Astrocyte of the spinal cord (primary cell): ENCODE measurements around the gene ARSB.

Source experiments
- DNase-seq: peaks from one replicate; pipeline ENCODE4 v3.0.0; 2011; ENCODE audit warnings: low read depth, low spot score
- H3K4me3 ChIP-seq: 2 replicates; pipeline ENCODE4 v1.5.1; 2011; ENCODE audit warnings: low read depth, mild to moderate bottlenecking, low read length, moderate library complexity
- in situ Hi-C: cut with HindIII; loops from 2 replicates; pipeline ENCODE4 v1.10.0; 2017; ENCODE audit warnings: low sequenced_read_pairs
- TF ChIP-seq, protein P1 (sequence below): IDR thresholded peaks from 2 replicates; pipeline ENCODE4 v1.5.1; 2012; ENCODE audit warnings: low read depth, mild to moderate bottlenecking, low read length, inconsistent platforms

ARSB gene

DNA sequence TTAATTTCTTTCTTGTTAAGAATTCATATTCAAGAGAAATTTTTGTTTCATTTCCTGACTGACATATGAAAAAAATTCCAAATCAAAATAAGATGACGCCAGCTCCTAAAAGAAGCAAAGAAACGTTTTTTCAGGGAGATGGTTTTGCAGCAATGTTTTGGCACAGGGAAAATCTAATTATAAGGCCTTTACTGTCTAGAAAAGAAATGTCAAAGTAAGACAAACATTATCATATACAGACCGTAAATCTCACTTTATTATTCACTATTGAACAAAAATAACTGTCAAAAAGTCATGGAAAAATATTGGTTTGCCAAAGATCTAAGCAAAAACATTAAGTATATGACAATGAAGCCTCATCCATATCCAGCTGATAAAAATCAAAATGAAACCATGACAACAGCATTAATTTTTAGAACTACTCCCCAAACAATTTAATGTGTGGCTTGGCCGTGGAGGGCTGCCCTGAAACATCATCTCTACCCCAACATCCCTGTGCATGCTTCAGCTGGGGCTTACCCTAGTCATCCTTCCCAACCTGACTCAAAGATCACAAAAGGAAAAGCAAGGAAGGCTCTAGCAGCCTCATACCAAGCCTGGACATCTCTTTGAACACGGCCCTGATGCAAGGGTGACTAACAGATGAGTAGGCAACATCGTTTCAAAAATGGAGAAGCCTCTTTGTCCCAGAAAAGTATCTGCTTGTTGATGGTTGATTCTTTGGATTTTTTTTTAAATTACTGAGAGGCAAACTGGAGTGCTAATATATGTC lies 95.6 kb downstream of the ARSB start:
- DNase-seq, result peak; percentile 40
- in situ Hi-C loops, result no loop called here
- TF ChIP-seq, protein P1, sequence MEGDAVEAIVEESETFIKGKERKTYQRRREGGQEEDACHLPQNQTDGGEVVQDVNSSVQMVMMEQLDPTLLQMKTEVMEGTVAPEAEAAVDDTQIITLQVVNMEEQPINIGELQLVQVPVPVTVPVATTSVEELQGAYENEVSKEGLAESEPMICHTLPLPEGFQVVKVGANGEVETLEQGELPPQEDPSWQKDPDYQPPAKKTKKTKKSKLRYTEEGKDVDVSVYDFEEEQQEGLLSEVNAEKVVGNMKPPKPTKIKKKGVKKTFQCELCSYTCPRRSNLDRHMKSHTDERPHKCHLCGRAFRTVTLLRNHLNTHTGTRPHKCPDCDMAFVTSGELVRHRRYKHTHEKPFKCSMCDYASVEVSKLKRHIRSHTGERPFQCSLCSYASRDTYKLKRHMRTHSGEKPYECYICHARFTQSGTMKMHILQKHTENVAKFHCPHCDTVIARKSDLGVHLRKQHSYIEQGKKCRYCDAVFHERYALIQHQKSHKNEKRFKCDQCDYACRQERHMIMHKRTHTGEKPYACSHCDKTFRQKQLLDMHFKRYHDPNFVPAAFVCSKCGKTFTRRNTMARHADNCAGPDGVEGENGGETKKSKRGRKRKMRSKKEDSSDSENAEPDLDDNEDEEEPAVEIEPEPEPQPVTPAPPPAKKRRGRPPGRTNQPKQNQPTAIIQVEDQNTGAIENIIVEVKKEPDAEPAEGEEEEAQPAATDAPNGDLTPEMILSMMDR, result no peak
- H3K4me3 ChIP-seq, result no peak overlapping the region

DNA sequence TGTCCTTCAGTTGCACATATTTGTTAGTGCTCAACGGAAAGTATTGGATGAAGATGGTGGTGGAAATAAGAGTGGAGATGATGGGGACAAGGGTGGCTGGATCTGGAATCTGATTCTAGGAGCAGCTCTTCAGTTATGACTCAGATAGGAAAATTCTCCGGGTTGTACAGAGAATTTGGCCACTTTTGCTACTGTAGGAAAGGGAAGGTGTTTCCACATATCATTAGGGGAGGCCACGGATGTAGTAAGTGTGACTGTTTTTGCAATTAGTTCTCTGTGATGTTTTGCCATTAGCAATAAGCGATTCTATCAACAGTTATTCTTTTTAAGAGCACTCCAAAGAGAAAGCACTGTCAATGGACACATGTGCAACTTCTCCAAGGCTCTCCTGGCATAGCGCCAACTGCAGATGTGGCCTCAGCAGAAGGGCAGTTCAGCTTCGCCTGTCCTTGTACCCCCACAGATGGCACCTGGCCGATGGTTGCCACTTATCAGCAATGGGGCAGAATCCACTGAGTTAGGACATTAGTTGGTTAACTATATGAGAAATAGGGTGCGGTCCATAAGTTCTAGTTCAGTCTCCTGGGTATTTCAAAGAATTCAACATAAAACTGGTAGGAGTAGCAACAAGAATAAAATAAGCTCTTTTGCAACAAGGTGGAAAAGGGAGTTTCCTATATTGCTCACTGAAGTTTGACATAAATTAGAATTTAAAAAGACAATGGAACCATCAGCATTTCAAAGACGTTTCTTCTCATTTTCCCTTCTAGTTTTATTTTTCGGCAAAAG lies 96.3 kb downstream of the ARSB start:
- no peak overlapping the region for H3K4me3 ChIP-seq
- DNase-seq, result no peak
- in situ Hi-C loops, result no loop called here
- TF ChIP-seq, protein P1, result no peak

DNA sequence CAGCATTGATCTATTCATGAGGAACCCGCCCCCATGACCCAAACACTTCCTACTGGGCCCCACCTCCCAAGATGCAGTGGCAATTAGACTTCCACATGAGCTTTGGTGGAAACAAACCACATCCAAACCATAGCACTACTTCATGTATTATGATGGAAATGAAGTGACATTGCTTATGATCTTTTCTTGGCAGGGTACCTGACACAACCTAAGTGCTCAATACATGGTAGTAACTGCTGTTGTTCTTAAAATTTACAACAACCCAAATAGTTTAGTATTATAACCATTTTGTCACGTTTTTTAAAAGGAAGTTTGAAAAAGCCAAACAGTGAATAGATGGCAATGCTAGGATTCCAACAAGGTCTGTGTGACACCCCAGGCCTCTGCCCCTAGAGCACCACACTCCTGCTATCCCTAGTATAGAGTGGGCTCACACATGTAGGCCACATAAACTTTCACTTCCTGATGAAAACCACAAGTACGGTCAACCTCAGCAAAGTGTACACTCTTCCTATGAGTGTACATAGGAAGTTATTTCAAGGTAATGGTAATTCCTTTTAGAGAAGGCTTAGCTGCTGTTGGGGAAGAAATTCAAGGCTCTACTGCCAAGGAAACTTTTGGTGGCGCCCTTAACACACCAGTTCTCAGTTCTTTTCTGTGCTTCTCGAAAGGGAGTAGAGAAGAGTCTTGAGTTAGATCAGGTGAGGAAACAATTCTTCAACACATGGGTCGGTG lies 97.6 kb downstream of the ARSB start:
- DNase-seq, result no peak
- in situ Hi-C loops, result no loop called here
- H3K4me3 ChIP-seq, result no peak overlapping the region
- TF ChIP-seq, protein P1, result no peak

DNA sequence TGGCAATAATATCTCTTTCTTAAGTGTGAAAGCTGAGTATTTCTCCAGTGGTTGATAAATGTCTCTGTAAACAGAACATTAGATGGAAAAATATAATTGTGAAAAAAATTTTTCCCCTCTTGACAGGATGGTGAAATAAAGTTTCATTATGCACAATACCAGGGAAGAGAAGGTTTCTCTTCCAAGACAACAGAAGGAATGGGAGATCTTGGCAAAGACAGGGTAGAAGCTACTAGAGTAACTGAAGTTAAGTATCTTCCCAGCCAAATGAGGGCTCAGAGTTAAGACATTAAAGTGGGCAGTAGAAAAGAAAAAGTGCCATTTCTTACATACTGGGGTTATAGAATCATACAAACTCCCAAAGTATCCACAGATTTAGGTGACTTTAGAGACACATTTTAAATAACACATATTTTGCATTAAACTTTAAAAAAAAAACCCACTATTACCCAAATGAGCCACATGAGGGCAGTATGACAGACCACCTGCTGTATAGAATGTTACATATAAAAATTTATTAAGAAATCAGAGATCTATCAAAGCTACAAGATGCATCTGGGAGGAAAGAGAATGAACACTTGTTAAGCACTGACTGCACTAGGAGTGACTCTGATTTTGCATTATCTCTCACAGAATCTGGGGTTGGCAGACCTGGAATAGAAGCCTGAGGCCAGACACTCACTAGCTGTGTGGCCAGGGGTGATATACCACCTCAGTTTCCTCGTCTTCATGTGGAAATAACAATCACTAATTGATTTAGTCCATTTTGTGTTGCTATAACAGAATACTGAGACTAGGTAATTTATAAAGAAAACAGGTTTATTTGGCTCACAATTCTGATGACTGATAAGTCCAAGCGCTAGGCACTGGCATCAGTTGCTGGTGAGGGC lies 98.5 kb downstream of the ARSB start:
- TF ChIP-seq, protein P1, result peak; percentile 63
- H3K4me3 ChIP-seq, result no peak overlapping the region
- in situ Hi-C loops, result no loop called here
- DNase-seq, result peak; percentile 22

DNA sequence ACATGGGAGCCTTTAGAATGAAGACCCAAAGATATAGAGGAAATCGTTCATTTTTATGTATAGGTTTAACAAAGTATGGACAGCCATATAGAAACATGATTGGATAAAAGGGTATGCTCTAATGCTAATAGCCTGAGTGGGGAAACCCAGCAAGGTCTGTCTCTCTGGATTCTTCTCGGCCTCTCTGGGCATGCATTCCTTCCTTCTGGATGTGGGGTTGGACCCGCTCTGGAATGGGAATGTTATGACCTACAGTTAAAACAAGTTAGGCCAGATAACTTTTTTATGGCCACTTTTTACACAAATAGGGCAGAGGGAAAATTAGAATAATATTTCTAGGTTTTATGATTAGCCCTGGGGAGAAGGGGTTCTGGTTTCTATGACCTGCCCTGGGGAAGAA lies 103.2 kb downstream of the ARSB start:
- no peak for DNase-seq
- TF ChIP-seq, protein P1, result no peak
- in situ Hi-C loops, result no loop called here
- no peak overlapping the region for H3K4me3 ChIP-seq
